Transverse colon (tissue), 4 donors: ENCODE measurements around the gene ATF4. TPM values are rescaled to one million over a fixed set of nuclear protein-coding genes. Genes with fewer than 3 reads are reported as not detected.

ENCODE experiments used
- DNase-seq: peaks from one replicate; pipeline ENCODE4 v3.0.0-alpha.2; 2019
- H3K27ac ChIP-seq, 4 donors: fragments of 200-600 bp; sonication (generic); 2 replicates each; pipeline ENCODE4 v1.5.1; 2016 to 2018; ENCODE audit warnings: inconsistent platforms in 4 of 4
- H3K27me3 ChIP-seq: fragments of 200-600 bp; sonication (generic); 2 replicates; pipeline ENCODE4 v1.5.1; 2017; ENCODE audit warnings: inconsistent platforms
- H3K36me3 ChIP-seq, 4 donors: fragments of 200-600 bp; sonication (generic); 2 replicates each; pipeline ENCODE4 v1.5.1; 2017 to 2019; ENCODE audit warnings: inconsistent platforms in 4 of 4
- H3K4me1 ChIP-seq, 4 donors: fragments of 200-600 bp; sonication (generic); 2 replicates each; pipeline ENCODE4 v1.5.1; 2017 to 2020; ENCODE audit warnings: inconsistent platforms in 4 of 4
- H3K4me3 ChIP-seq, 4 donors: fragments of 200-600 bp; sonication (generic); 1 replicate in 1 of 4; 2 replicates in 3 of 4; pipeline versions ENCODE4 v1.5.1 to v1.6.1; 2017 to 2019; ENCODE audit warnings: inconsistent platforms in 4 of 4
- H3K9me3 ChIP-seq, 2 donors: fragments of 200-600 bp; sonication (generic); 2 replicates each; pipeline ENCODE4 v1.5.1; 2017 to 2019; ENCODE audit warnings: inconsistent platforms in 2 of 2
- CTCF ChIP-seq, 5 experiments: fragments of 200-600 bp in 3 of 5; fragments of 450-650 bp in 2 of 5; sonication (generic) in 3 of 5; IDR thresholded peaks; 1 replicate in 2 of 5; 2 replicates in 3 of 5; pipeline ENCODE4 v1.5.1; 2016 to 2017; ENCODE audit warnings: antibody characterized with exemption in 5 of 5, inconsistent platforms in 3 of 5, mild to moderate bottlenecking in 2 of 5, moderate library complexity in 1 of 5
- EP300 ChIP-seq: sonication (generic); formaldehyde crosslinking; IDR thresholded peaks from one replicate; pipeline ENCODE4 v1.6.1; 2017; ENCODE audit warnings: antibody characterized with exemption, low read depth
- POLR2A ChIP-seq: fragments of 450-650 bp; IDR thresholded peaks from one replicate; pipeline ENCODE4 v1.6.1; 2016; ENCODE audit warnings: antibody characterized with exemption, mild to moderate bottlenecking, moderate library complexity
- POLR2AphosphoS5 ChIP-seq, 3 donors: sonication (generic); formaldehyde crosslinking; IDR thresholded peaks; one replicate each; pipeline ENCODE4 v1.6.1; 2016; ENCODE audit warnings: antibody characterized with exemption in 3 of 3
- WGBS, 2 donors: methylation state at CpG; one replicate each; pipeline ENCODE4 v1.1.5; 2018; ENCODE audit warnings: low coverage in 1 of 2; 5-methylcytosine and 5-hydroxymethylcytosine counted together
- in situ Hi-C, 4 donors: fragments of 200-750 bp; cut with MboI; loops; one replicate each; pipeline versions ENCODE4 v1.15.0 to v1.15.1; 2017; ENCODE audit warnings: low sequenced_read_pairs in 3 of 4, low pct_ligation_motif_present in 1 of 4, low pct_unique_long_range_greater_than_20kb in 1 of 4
- intact Hi-C: fragments of 100-400 bp; cut with DNase I; formaldehyde crosslinking; loops from one replicate; pipeline ENCODE4 v1.15.1; 2023; ENCODE audit warnings: low total_unique reads
- total RNA-seq, 4 donors: library from RNA; depleted of rRNA; stranded (reverse); fragments of >200 nt; gene quantifications; one replicate each; pipeline ENCODE4 v1.1.0, GENCODE V29; 2016

Gene ATF4
- total RNA-seq, 4 donors from 2014 or later: 262 to 566 (median 339) TPM

DNA sequence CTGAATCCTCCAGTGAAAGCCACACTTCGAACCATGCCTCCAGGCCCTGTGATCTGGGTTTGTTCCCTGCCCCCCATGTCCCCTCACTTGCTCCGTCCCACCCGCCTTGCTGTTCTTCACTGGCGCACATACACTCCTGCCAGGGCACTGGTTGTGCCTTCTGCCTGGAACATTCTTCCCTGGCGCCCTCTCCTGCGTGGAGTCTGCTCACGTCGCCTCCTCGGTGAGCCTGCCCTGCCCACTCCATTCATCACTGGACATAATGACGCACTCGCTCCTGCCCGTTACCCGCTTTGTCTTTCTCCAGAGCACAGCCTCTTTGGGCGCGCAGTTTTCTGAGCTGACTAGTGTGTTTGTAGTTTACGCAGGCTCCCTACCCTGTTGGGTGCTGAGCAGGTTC, 39.3 kb upstream of the ATF4 start:
- H3K36me3 ChIP-seq: no peaks in the 10 kb centered on the region
- H3K27me3 ChIP-seq: no peaks in the 10 kb centered on the region
- no peak overlapping the region for H3K27ac ChIP-seq
- in situ Hi-C loops (no loop called here), intact Hi-C loops (no loop called here)
- WGBS, 2 donors: 91 to 92% methylated on average over 7 to 16 of the region's 16 CpGs
- H3K4me3 ChIP-seq: no peak overlapping the region
- TF ChIP-seq POLR2AphosphoS5 (IDR thresholded peaks at IDR 0.05) (no peak), EP300 (no peak), POLR2A (no peak), CTCF (IDR thresholded peaks at IDR 0.05) (no peak)
- no peak for DNase-seq
- H3K9me3 ChIP-seq: no peaks in the 10 kb centered on the region
- H3K4me1 ChIP-seq: no peaks in the 10 kb centered on the region

GRCh38 chr22:39481595-39481994, 38.8 kb upstream of the ATF4 start:
- no peak overlapping the region for H3K4me3 ChIP-seq
- in situ Hi-C loops: no loop called here
- no peak for TF ChIP-seq POLR2A
- WGBS, 2 donors: 95% methylated on average over 5 of the region's 5 CpGs; no CpG with 5 or more reads in 1 of the 2 donors
- no peaks in the 10 kb centered on the region for H3K27me3 ChIP-seq
- no peaks in the 10 kb centered on the region for H3K4me1 ChIP-seq
- no peaks in the 10 kb centered on the region for H3K36me3 ChIP-seq
- H3K9me3 ChIP-seq: no peaks in the 10 kb centered on the region
- no peak for DNase-seq
- intact Hi-C loops: no loop called here
- H3K27ac ChIP-seq: no peak overlapping the region

DNA sequence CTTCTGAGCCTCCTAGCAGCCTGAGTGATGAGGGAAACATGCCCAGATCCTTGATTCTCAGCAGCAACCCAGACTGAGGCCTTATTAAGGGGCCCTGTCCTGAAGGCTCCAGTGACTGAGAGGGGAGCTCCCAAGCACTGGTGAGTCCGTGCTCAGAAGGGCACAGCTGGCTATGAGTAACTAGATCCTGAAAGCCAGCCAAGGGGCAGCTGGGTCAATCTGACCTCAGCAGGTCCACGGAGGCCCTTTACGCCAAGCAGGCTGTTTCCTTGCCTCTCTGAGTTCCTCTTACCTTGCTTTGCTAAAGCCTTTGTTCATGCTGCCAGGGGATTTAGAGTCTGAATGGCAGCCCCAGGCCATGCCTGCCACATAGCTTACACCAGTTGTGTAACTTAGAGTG, 37.6 kb upstream of the ATF4 start:
- H3K27me3 ChIP-seq: no peaks in the 10 kb centered on the region
- no peak overlapping the region for H3K27ac ChIP-seq
- H3K4me1 ChIP-seq: no peaks in the 10 kb centered on the region
- no peaks in the 10 kb centered on the region for H3K36me3 ChIP-seq
- H3K9me3 ChIP-seq: no peaks in the 10 kb centered on the region
- no CpG with 5 or more reads among the region's 3 CpGs for WGBS, 2 donors
- no peak for DNase-seq
- TF ChIP-seq POLR2AphosphoS5 (IDR thresholded peaks at IDR 0.05): no peak
- no peak for TF ChIP-seq CTCF (IDR thresholded peaks at IDR 0.05)
- TF ChIP-seq EP300: no peak
- no peak for TF ChIP-seq POLR2A
- intact Hi-C loops (no loop called here), in situ Hi-C loops (no loop called here)
- no peak overlapping the region for H3K4me3 ChIP-seq

GRCh38 chr22:39486951-39487825, 33.2 kb upstream of the ATF4 start:
- WGBS, 2 donors: 83% methylated on average over 44 of the region's 45 CpGs; no CpG with 5 or more reads in 1 of the 2 donors
- Histone ChIP-seq H3K4me3 (no peak overlapping the region), H3K36me3 (no peaks in the 10 kb centered on the region), H3K9me3 (no peaks in the 10 kb centered on the region), H3K4me1 (peaks cover 0 to 11% (median 3%) of the 10 kb centered on the region in 4 donors), H3K27ac (no peak overlapping the region), H3K27me3 (no peaks in the 10 kb centered on the region)
- in situ Hi-C loops: no loop called here
- no peak for DNase-seq
- TF ChIP-seq EP300 (no peak), POLR2AphosphoS5 (IDR thresholded peaks at IDR 0.05) (no peak), POLR2A (no peak), CTCF (IDR thresholded peaks at IDR 0.05) (no peak)
- intact Hi-C loops: no loop called here
